Activated B cell treated with CpG ODN at 0.5 μM for 24 hours (primary cell): Measurements from ENCODE around the gene FGFRL1. TPM values are rescaled to one million over a fixed set of nuclear protein-coding genes. Genes with fewer than 3 reads are reported as not detected.

Experiments used
- ATAC-seq: fragments of 200-7000 bp; cut with Tn5 transposase; one replicate; pipeline ENCODE4 v1.10.0; 2021; ENCODE audit warnings: low read depth, mild to moderate bottlenecking, moderate library complexity
- CTCF ChIA-PET: fragments of 350-600 bp; sonication (Branson Sonifier 250); formaldehyde crosslinking; loops from one replicate; lab custom pipeline; 2021; ENCODE audit warnings: antibody characterized with exemption; lab: Charles Lee
- POLR2A ChIA-PET: fragments of 350-600 bp; sonication (Branson Sonifier 250); formaldehyde crosslinking; loops from one replicate; lab custom pipeline; 2021; ENCODE audit warnings: antibody characterized with exemption; lab: Charles Lee
- DNase-seq: peaks from one replicate; pipeline ENCODE4 v3.0.0; 2022
- H3K27ac Mint-ChIP-seq: one replicate; pipeline ENCODE4 v1.8.0; 2020; ENCODE audit warnings: mixed read lengths
- H3K27me3 Mint-ChIP-seq: one replicate; pipeline ENCODE4 v1.8.0; 2021; ENCODE audit warnings: mixed read lengths
- H3K36me3 Mint-ChIP-seq: one replicate; pipeline ENCODE4 v1.8.0; 2021; ENCODE audit warnings: low read depth, mixed read lengths
- H3K4me1 Mint-ChIP-seq: one replicate; pipeline ENCODE4 v1.8.0; 2021; ENCODE audit warnings: mixed read lengths
- H3K4me3 Mint-ChIP-seq: one replicate; pipeline ENCODE4 v1.8.0; 2020; ENCODE audit warnings: mild to moderate bottlenecking, mixed read lengths
- H3K9me3 Mint-ChIP-seq: one replicate; pipeline ENCODE4 v1.8.0; 2020; ENCODE audit warnings: mixed read lengths
- CTCF ChIP-seq: fragments of 200-600 bp; IDR thresholded peaks from one replicate; pipeline ENCODE4 v1.8.0; 2022; ENCODE audit warnings: antibody characterized with exemption, mild to moderate bottlenecking
- intact Hi-C: fragments of 100-400 bp; cut with micrococcal nuclease; formaldehyde crosslinking; loops from one replicate; pipeline ENCODE4 v1.15.1; 2024
- total RNA-seq: library from RNA; stranded (reverse); gene quantifications from 2 replicates; pipeline ENCODE4 v1.2.3, GENCODE V29; 2022

FGFRL1 gene
- total RNA-seq, 1 donor from 2014 or later = 5.6 TPM

- DNase-seq (no peak), ATAC-seq (no peak)
- peaks cover 19% of the 10 kb centered on the region for H3K4me1 Mint-ChIP-seq
- no peak overlapping the region for H3K27ac Mint-ChIP-seq
- no peaks in the 10 kb centered on the region for H3K27me3 Mint-ChIP-seq
- POLR2A ChIA-PET = interaction anchor here (1.9 kb wide), 1 partner anchor 207 kb away, joined by 16 read pairs; no protein-coding TSS in a partner anchor
- TF ChIP-seq CTCF = no peak
- H3K9me3 Mint-ChIP-seq = no peaks in the 10 kb centered on the region
- peaks cover 8% of the 10 kb centered on the region for H3K36me3 Mint-ChIP-seq
- H3K4me3 Mint-ChIP-seq = no peak overlapping the region
- CTCF ChIA-PET = interaction anchor here (2.4 to 3.7 kb wide), 2 partner anchors 56 to 247 kb away, joined by 14 to 43 read pairs; partner anchors contain the start of genes GAK and TMEM175
- intact Hi-C loops = loop anchor here (5.0 to 10.0 kb wide), 2 partner anchors 67 to 654 kb away; partner anchors contain the start of gene ZNF141
Measured at GRCh38 chr4:988726-989721, 22.4 kb upstream of the FGFRL1 start.

- no peaks in the 10 kb centered on the region for H3K27me3 Mint-ChIP-seq
- no peak overlapping the region for H3K27ac Mint-ChIP-seq
- intact Hi-C loops = loop anchor here (5.0 to 10.0 kb wide), 2 partner anchors 68 to 655 kb away; partner anchors contain the start of gene ZNF141
- H3K9me3 Mint-ChIP-seq = no peaks in the 10 kb centered on the region
- no peak for TF ChIP-seq CTCF
- H3K4me1 Mint-ChIP-seq = peaks cover 17% of the 10 kb centered on the region
- DNase-seq (no peak), ATAC-seq (no peak)
- H3K4me3 Mint-ChIP-seq = no peak overlapping the region
- peaks cover 8% of the 10 kb centered on the region for H3K36me3 Mint-ChIP-seq
- ChIA-PET POLR2A (no interaction called here), CTCF (no interaction called here)
Measured at GRCh38 chr4:989722-990471, 21.5 kb upstream of the FGFRL1 start.

DNA sequence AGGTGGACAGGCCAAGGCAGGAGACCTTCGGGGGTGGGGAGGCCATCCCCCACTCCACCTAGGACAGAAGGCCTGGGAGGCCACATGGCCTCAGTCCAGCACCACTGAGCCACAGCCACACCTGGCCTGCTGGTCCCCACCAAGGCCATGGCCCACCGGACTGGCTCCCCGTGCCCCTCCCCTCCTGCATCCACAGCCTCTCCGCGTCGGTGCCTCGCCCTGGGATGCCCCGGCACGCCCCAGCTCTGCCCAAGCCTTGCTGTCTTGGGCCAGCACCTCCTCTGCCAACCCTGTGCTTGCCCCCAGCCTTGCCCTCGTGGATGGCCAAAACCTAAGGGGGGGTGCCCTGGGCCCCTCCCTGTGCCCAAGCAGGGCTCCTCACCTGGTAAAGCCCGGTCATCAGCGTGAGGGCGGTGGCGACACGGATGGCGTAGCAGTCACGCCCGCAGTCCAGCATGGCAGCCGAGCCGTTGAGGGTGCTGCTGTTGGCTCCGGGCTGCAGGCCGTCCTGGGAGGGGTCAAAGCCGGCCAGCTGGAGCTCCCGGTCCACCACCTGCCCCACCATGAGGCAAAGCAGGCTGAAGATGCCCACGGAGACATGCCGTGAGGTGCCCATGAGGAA, 20.6 kb upstream of the FGFRL1 start:
- Mint-ChIP-seq H3K36me3 (peaks cover 8% of the 10 kb centered on the region), H3K4me3 (no peak overlapping the region), H3K4me1 (peaks cover 9% of the 10 kb centered on the region), H3K9me3 (no peaks in the 10 kb centered on the region), H3K27ac (no peak overlapping the region), H3K27me3 (no peaks in the 10 kb centered on the region)
- ChIA-PET CTCF (no interaction called here), POLR2A (interaction anchor here (0.6 kb wide), 1 partner anchor 25 kb away, joined by 3 read pairs; no protein-coding TSS in a partner anchor)
- no peak for TF ChIP-seq CTCF
- intact Hi-C loops = no loop called here
- DNase-seq = no peak
- no peak for ATAC-seq

- H3K4me3 Mint-ChIP-seq = no peak overlapping the region
- ATAC-seq (no peak), DNase-seq (no peak)
- intact Hi-C loops = no loop called here
- POLR2A ChIA-PET = no interaction called here
- H3K27me3 Mint-ChIP-seq = no peaks in the 10 kb centered on the region
- no peak overlapping the region for H3K27ac Mint-ChIP-seq
- peaks cover 8% of the 10 kb centered on the region for H3K36me3 Mint-ChIP-seq
- CTCF ChIA-PET = no interaction called here
- no peak for TF ChIP-seq CTCF
- no peaks in the 10 kb centered on the region for H3K9me3 Mint-ChIP-seq
- H3K4me1 Mint-ChIP-seq = peaks cover 4% of the 10 kb centered on the region
Measured at GRCh38 chr4:991451-992296, 19.8 kb upstream of the FGFRL1 start.
